Activated B cell treated with CpG ODN at 0.5 μM for 24 hours (primary cell): ENCODE data around the gene ERICH2. TPM values are rescaled to one million over a fixed set of nuclear protein-coding genes. Genes with fewer than 3 reads are reported as not detected.

ENCODE experiments used
- ATAC-seq: fragments of 200-7000 bp; cut with Tn5 transposase; one replicate; pipeline ENCODE4 v1.10.0; 2021; ENCODE audit warnings: low read depth, mild to moderate bottlenecking, moderate library complexity
- CTCF ChIA-PET: fragments of 350-600 bp; sonication (Branson Sonifier 250); formaldehyde crosslinking; loops from one replicate; lab custom pipeline; 2021; ENCODE audit warnings: antibody characterized with exemption; lab: Charles Lee
- POLR2A ChIA-PET: fragments of 350-600 bp; sonication (Branson Sonifier 250); formaldehyde crosslinking; loops from one replicate; lab custom pipeline; 2021; ENCODE audit warnings: antibody characterized with exemption; lab: Charles Lee
- DNase-seq: peaks from one replicate; pipeline ENCODE4 v3.0.0; 2022
- H3K27ac Mint-ChIP-seq: one replicate; pipeline ENCODE4 v1.8.0; 2020; ENCODE audit warnings: mixed read lengths
- H3K27me3 Mint-ChIP-seq: one replicate; pipeline ENCODE4 v1.8.0; 2021; ENCODE audit warnings: mixed read lengths
- H3K36me3 Mint-ChIP-seq: one replicate; pipeline ENCODE4 v1.8.0; 2021; ENCODE audit warnings: low read depth, mixed read lengths
- H3K4me1 Mint-ChIP-seq: one replicate; pipeline ENCODE4 v1.8.0; 2021; ENCODE audit warnings: mixed read lengths
- H3K4me3 Mint-ChIP-seq: one replicate; pipeline ENCODE4 v1.8.0; 2020; ENCODE audit warnings: mild to moderate bottlenecking, mixed read lengths
- H3K9me3 Mint-ChIP-seq: one replicate; pipeline ENCODE4 v1.8.0; 2020; ENCODE audit warnings: mixed read lengths
- intact Hi-C: fragments of 100-400 bp; cut with micrococcal nuclease; formaldehyde crosslinking; loops from one replicate; pipeline ENCODE4 v1.15.1; 2024
- total RNA-seq: library from RNA; stranded (reverse); gene quantifications from 2 replicates; pipeline ENCODE4 v1.2.3, GENCODE V29; 2022
- TF ChIP-seq, protein P1 (sequence below): fragments of 200-600 bp; IDR thresholded peaks from one replicate; pipeline ENCODE4 v1.8.0; 2022; ENCODE audit warnings: antibody characterized with exemption, mild to moderate bottlenecking

Gene ERICH2
- total RNA-seq, 1 donor from 2014 or later, result not detected

DNA sequence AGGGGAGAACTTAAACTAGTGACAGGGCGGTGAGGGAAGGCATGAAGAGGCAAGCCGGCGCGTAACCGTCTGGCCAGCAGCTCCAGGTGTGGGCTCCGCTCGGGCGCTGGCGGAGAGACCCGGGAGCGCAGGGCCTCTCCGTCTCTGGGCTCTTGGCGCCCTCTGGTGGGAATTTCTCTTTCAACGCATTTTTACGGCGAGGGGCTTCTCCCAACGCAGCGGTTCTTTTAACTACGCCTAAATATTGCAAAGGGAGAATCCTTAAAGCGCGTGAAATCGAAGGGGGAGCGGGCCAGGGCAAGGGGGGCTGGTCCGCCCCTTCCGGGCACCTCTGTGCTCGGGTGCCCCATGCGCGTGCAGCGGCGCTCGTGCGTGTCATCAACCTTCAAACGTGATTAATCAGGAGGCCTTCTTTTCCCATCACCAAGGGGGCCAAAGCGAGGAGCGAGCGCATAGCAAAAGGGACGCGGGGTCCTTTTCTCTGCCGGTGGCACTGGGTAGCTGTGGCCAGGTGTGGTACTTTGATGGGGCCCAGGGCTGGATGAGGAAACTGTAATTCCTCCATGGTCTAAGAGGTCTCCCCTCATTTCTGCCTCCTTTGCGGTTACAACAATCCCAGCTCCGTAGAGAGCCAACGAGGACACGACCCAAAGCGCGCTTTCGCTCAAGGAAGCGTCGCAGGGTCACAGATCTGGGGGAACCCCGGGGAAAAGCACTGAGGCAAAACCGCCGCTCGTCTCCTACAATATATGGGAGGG, 45.7 kb downstream of the ERICH2 start:
- POLR2A ChIA-PET, result interaction anchor here (0.6 to 0.7 kb wide), 2 partner anchors 46 to 507 kb away, joined by 3 to 7 read pairs; partner anchors contain the start of gene ERICH2
- CTCF ChIA-PET, result interaction anchor here (0.8 to 3.6 kb wide), 5 partner anchors 10 to 458 kb away, joined by 3 to 11 read pairs (median 3); no protein-coding TSS in a partner anchor
- Mint-ChIP-seq H3K4me1 (peaks cover 50% of the 10 kb centered on the region), H3K36me3 (no peaks in the 10 kb centered on the region), H3K4me3 (peak overlapping the region; percentile 70), H3K27me3 (peaks cover 64% of the 10 kb centered on the region), H3K9me3 (no peaks in the 10 kb centered on the region), H3K27ac (no peak overlapping the region)
- DNase-seq, result peak; percentile 45
- intact Hi-C loops, result loop anchor here (1.0 to 10.0 kb wide), 6 partner anchors 45 to 1361 kb away; partner anchors contain the start of genes DLX2, ERICH2 and SP5
- TF ChIP-seq, protein P1, sequence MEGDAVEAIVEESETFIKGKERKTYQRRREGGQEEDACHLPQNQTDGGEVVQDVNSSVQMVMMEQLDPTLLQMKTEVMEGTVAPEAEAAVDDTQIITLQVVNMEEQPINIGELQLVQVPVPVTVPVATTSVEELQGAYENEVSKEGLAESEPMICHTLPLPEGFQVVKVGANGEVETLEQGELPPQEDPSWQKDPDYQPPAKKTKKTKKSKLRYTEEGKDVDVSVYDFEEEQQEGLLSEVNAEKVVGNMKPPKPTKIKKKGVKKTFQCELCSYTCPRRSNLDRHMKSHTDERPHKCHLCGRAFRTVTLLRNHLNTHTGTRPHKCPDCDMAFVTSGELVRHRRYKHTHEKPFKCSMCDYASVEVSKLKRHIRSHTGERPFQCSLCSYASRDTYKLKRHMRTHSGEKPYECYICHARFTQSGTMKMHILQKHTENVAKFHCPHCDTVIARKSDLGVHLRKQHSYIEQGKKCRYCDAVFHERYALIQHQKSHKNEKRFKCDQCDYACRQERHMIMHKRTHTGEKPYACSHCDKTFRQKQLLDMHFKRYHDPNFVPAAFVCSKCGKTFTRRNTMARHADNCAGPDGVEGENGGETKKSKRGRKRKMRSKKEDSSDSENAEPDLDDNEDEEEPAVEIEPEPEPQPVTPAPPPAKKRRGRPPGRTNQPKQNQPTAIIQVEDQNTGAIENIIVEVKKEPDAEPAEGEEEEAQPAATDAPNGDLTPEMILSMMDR, result no peak
- ATAC-seq, result peak; percentile 44

DNA sequence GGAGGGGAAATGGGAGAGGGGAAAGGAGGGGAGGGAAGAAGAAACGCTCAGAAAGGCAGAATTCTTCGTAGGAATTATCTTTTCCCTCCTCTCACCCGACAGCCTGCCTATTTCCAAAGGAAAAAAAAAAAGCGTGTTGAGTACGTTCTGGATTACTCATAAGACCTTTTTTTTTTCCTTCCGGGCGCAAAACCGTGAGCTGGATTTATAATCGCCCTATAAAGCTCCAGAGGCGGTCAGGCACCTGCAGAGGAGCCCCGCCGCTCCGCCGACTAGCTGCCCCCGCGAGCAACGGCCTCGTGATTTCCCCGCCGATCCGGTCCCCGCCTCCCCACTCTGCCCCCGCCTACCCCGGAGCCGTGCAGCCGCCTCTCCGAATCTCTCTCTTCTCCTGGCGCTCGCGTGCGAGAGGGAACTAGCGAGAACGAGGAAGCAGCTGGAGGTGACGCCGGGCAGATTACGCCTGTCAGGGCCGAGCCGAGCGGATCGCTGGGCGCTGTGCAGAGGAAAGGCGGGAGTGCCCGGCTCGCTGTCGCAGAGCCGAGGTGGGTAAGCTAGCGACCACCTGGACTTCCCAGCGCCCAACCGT, 46.4 kb downstream of the ERICH2 start, which contains the start of gene GAD1:
GAD1 (plus strand) TSS at position 384 of the 589 bp plus-strand sequence. CDS start 1,705 bp downstream, outside the sequence.
- Mint-ChIP-seq H3K27me3 (peaks cover 68% of the 10 kb centered on the region), H3K9me3 (no peaks in the 10 kb centered on the region), H3K4me1 (peaks cover 56% of the 10 kb centered on the region), H3K36me3 (no peaks in the 10 kb centered on the region), H3K27ac (no peak within 1 kb of the TSS), H3K4me3 (peak within 1 kb of the TSS; percentile 70)
- DNase-seq (peak; percentile 46), ATAC-seq (peak; percentile 67)
- ChIA-PET CTCF (interaction anchor here (0.8 to 3.6 kb wide), 3 partner anchors 57 to 458 kb away, joined by 3 to 11 read pairs (median 3); no protein-coding TSS in a partner anchor), POLR2A (interaction anchor here (0.6 to 0.7 kb wide), 5 partner anchors 19 to 506 kb away, joined by 3 to 7 read pairs (median 6); partner anchors contain the start of gene ERICH2)
- intact Hi-C loops, result loop anchor here (2.0 to 10.0 kb wide), 3 partner anchors 580 to 1362 kb away; partner anchors contain the start of gene DLX2
- TF ChIP-seq, protein P1, result no peak

DNA sequence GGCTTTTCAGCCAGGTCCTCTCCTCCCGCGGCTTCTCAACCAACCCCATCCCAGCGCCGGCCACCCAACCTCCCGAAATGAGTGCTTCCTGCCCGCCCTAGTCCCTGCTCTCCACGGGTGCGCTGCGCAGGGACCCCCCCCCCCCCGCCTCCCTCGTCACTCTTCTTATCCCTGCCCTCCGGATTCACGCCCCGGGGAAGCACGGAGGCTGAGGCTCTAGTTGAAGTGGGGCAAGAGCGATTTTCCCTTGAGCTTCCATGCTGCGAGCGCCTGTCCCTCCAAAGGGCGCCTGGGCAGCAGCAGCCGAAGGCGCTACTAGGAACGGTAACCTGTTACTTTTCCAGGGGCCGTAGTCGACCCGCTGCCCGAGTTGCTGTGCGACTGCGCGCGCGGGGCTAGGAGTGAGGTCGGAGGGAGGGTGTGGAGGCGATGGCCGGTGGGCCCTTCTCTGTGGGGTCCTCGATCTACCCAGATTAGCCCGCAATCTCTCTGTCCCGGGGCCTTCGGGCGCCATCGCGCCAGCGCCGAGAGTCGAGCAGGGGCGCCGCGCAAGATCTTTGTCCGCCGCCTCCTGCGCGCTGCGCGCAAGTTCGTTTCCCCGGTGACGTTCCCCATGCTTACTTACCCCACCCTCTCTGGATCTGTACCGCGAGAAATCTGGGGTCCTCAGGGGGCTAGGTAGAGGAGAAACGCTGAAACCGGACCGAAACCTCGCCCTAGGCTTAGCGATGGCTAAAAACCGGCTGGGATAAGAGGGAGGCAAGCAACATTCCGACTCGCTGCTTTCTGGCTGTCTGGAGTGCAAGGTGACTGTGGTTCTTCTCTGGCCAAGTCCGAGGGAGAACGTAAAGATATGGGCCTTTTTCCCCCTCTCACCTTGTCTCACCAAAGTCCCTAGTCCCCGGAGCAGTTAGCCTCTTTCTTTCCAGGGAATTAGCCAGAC, 47.2 kb downstream of the ERICH2 start:
- Mint-ChIP-seq H3K4me1 (peaks cover 61% of the 10 kb centered on the region), H3K27ac (no peak overlapping the region), H3K36me3 (no peaks in the 10 kb centered on the region), H3K27me3 (peaks cover 73% of the 10 kb centered on the region), H3K4me3 (peak overlapping the region; percentile 70), H3K9me3 (no peaks in the 10 kb centered on the region)
- TF ChIP-seq, protein P1, result no peak
- DNase-seq (peak; percentile 25), ATAC-seq (no peak)
- CTCF ChIA-PET, result interaction anchor here (0.8 to 3.6 kb wide), 2 partner anchors 455 to 459 kb away, joined by 3 to 11 read pairs; no protein-coding TSS in a partner anchor
- POLR2A ChIA-PET, result interaction anchor here (0.6 to 0.7 kb wide), 3 partner anchors 20 to 406 kb away, joined by 3 to 7 read pairs (median 6); no protein-coding TSS in a partner anchor
- intact Hi-C loops, result loop anchor here (2.0 to 10.0 kb wide), 3 partner anchors 581 to 1363 kb away; partner anchors contain the start of gene DLX2

DNA sequence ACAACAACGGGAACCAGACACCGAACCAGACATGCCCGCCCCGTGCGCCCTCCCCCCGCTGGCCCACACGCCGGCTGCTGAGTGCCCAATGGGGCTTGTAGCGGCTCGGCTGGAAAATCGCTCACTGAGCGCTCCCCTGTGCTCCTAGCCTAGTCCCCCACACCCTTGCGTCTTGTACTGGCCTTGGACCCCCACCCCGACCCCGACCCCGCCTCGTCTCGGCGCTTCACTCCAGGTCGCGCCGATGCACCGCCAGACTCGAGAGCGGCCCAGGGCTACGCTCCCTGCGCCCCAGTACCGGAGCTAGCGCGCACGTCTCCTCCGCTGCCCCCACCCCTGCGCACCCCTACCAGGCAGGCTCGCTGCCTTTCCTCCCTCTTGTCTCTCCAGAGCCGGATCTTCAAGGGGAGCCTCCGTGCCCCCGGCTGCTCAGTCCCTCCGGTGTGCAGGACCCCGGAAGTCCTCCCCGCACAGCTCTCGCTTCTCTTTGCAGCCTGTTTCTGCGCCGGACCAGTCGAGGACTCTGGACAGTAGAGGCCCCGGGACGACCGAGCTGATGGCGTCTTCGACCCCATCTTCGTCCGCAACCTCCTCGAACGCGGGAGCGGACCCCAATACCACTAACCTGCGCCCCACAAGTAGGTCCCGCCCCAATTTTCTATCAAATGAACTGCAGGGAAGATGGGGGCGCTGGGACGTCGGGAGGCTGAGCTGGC, 48.0 kb downstream of the ERICH2 start:
- Mint-ChIP-seq H3K4me3 (peak overlapping the region; percentile 35), H3K27ac (no peak overlapping the region), H3K27me3 (peaks cover 72% of the 10 kb centered on the region), H3K9me3 (no peaks in the 10 kb centered on the region), H3K4me1 (peaks cover 67% of the 10 kb centered on the region), H3K36me3 (no peaks in the 10 kb centered on the region)
- DNase-seq (peak; percentile 20), ATAC-seq (no peak)
- intact Hi-C loops, result loop anchor here (5.0 to 10.0 kb wide), 2 partner anchors 1284 to 1363 kb away; partner anchors contain the start of gene DLX2
- POLR2A ChIA-PET, result no interaction called here
- TF ChIP-seq, protein P1, result no peak
- CTCF ChIA-PET, result interaction anchor here (0.9 kb wide), 1 partner anchor 457 kb away, joined by 3 read pairs; no protein-coding TSS in a partner anchor
